CD4-positive, CD25-positive, alpha-beta regulatory T cell (primary cell): Measurements from ENCODE around the gene EFHC1. TPM values are rescaled to one million over a fixed set of nuclear protein-coding genes. Genes with fewer than 3 reads are reported as not detected.
A peak's percentile ranks its signal among the peaks of the same experiment; 100 is the strongest.

ENCODE experiments used
- ATAC-seq, 2 donors: fragments of 150-1000 bp; cut with Tn5 transposase; one replicate each; pipeline ENCODE4 v1.10.0; 2021; ENCODE audit warnings: low read depth in 2 of 2, moderate number of reproducible peaks in 2 of 2, moderate library complexity in 1 of 2
- DNase-seq, 3 donors: peaks; one replicate each; pipeline versions ENCODE4 v3.0.0 to v3.0.0-alpha.2; 2012 to 2022; ENCODE audit warnings: mixed read lengths in 1 of 3
- H3K27ac ChIP-seq: one replicate; pipeline ENCODE4 v1.7.0; 2013; ENCODE audit warnings: mild to moderate bottlenecking, low read length; ENCODE audit not compliant: insufficient read depth, poor library complexity, severe bottlenecking
- H3K27me3 ChIP-seq: one replicate; pipeline ENCODE4 v1.7.0; 2013; ENCODE audit warnings: low read length; ENCODE audit not compliant: control insufficient read depth, insufficient read depth
- H3K36me3 ChIP-seq: one replicate; pipeline ENCODE4 v1.7.0; 2013; ENCODE audit warnings: mild to moderate bottlenecking, low read length, moderate library complexity; ENCODE audit not compliant: control insufficient read depth, insufficient read depth
- H3K4me1 ChIP-seq: 2 replicates; pipeline ENCODE4 v1.7.0; 2013; ENCODE audit warnings: mild to moderate bottlenecking, low read length; ENCODE audit not compliant: insufficient read depth, control insufficient read depth, poor library complexity, severe bottlenecking
- H3K4me3 ChIP-seq: one replicate; pipeline ENCODE4 v1.7.0; 2013; ENCODE audit warnings: low read depth, mild to moderate bottlenecking, low read length, moderate library complexity
- H3K9me3 ChIP-seq, 2 experiments: 1 replicate in 1 of 2; 2 replicates in 1 of 2; pipeline ENCODE4 v1.7.0; 2013; ENCODE audit warnings: low read length in 2 of 2, mild to moderate bottlenecking in 1 of 2, moderate library complexity in 1 of 2; ENCODE audit not compliant: control insufficient read depth in 2 of 2
- H3K27ac Mint-ChIP-seq, 3 donors: one replicate each; pipeline ENCODE4 v1.8.0; 2020 to 2022; ENCODE audit warnings: mild to moderate bottlenecking in 3 of 3, mixed read lengths in 3 of 3, moderate library complexity in 2 of 3
- H3K27me3 Mint-ChIP-seq: one replicate; pipeline ENCODE4 v1.8.0; 2022; ENCODE audit warnings: mild to moderate bottlenecking, mixed read lengths
- H3K36me3 Mint-ChIP-seq: one replicate; pipeline ENCODE4 v1.8.0; 2020; ENCODE audit warnings: mixed read lengths
- H3K4me1 Mint-ChIP-seq, 4 donors: one replicate each; pipeline ENCODE4 v1.8.0; 2020 to 2022; ENCODE audit warnings: mixed read lengths in 4 of 4, mild to moderate bottlenecking in 1 of 4
- H3K4me3 Mint-ChIP-seq, 4 donors: one replicate each; pipeline ENCODE4 v1.8.0; 2020 to 2022; ENCODE audit warnings: mild to moderate bottlenecking in 4 of 4, mixed read lengths in 4 of 4, moderate library complexity in 3 of 4
- H3K9me3 Mint-ChIP-seq, 7 donors: one replicate each; pipeline ENCODE4 v1.8.0; 2020 to 2022; ENCODE audit warnings: mixed read lengths in 7 of 7, mild to moderate bottlenecking in 3 of 7, moderate library complexity in 2 of 7
- polyA plus RNA-seq, 4 donors: library from polyadenylated mRNA; unstranded; fragments of 300-500 nt; fragmentation: Illumina TruSeq; gene quantifications; one replicate each; pipeline ENCODE4 v1.2.3, GENCODE V29; 2021
- total RNA-seq: library from RNA; stranded (reverse); gene quantifications from one replicate; pipeline ENCODE4 v1.2.3, GENCODE V29; 2022

Gene EFHC1
- 4.4 TPM for total RNA-seq
- polyA plus RNA-seq: 1 to 10 TPM in 2 of 4 donors, under 1 TPM in 1, not detected in 1; 0.32 to 2.1 (median 2.1) TPM

GRCh38 chr6:52419809-52420667, at the start of gene EFHC1:
TSS of gene EFHC1 (plus strand) at chr6:52420342. CDS start at chr6:52420411, 69 bp downstream.
- peak within 1 kb of the TSS; percentile 91 for H3K4me3 ChIP-seq
- H3K4me1 ChIP-seq: peaks cover 7% of the 10 kb centered on the region
- no peaks in the 10 kb centered on the region for H3K36me3 ChIP-seq
- no peaks in the 10 kb centered on the region for H3K9me3 ChIP-seq
- peak within 1 kb of the TSS; percentile 66 for H3K27ac ChIP-seq
- peaks cover 4% of the 10 kb centered on the region for H3K27me3 ChIP-seq
- peaks cover 19% of the 10 kb centered on the region for H3K27me3 Mint-ChIP-seq
- peak within 1 kb of the TSS in 1 of 3 donors; percentile 69 for H3K27ac Mint-ChIP-seq
- H3K4me3 Mint-ChIP-seq: no peak within 1 kb of the TSS
- no peaks in the 10 kb centered on the region for H3K36me3 Mint-ChIP-seq
- DNase-seq: peak; percentile 97
- H3K4me1 Mint-ChIP-seq: peaks cover under 1 to 17% (median 9%) of the 10 kb centered on the region in 4 donors
- H3K9me3 Mint-ChIP-seq: no peaks in the 10 kb centered on the region
- peak; percentile 90 to 94 for ATAC-seq

- no peak overlapping the region for H3K4me3 Mint-ChIP-seq
- H3K36me3 Mint-ChIP-seq: peaks cover 49% of the 10 kb centered on the region
- H3K27me3 Mint-ChIP-seq: no peaks in the 10 kb centered on the region
- DNase-seq: no peak
- peaks cover 17 to 78% (median 61%) of the 10 kb centered on the region in 4 donors for H3K4me1 Mint-ChIP-seq
- peak overlapping the region in 1 of 3 donors; percentile 16 for H3K27ac Mint-ChIP-seq
- ATAC-seq: no peak
- no peak overlapping the region for H3K27ac ChIP-seq
- H3K9me3 ChIP-seq: no peaks in the 10 kb centered on the region
- peaks cover 0 to 12% (median 7%) of the 10 kb centered on the region in 7 donors for H3K9me3 Mint-ChIP-seq
- peaks cover 24% of the 10 kb centered on the region for H3K36me3 ChIP-seq
- peaks cover 9% of the 10 kb centered on the region for H3K4me1 ChIP-seq
- H3K4me3 ChIP-seq: no peak overlapping the region
- H3K27me3 ChIP-seq: no peaks in the 10 kb centered on the region
Measured at GRCh38 chr6:52371656-52372191, 48.4 kb upstream of the EFHC1 start.

- no peak overlapping the region for H3K4me3 ChIP-seq
- Mint-ChIP-seq H3K9me3 (peaks cover 0 to 12% (median 7%) of the 10 kb centered on the region in 7 donors), H3K4me3 (no peak overlapping the region), H3K36me3 (peaks cover 41% of the 10 kb centered on the region), H3K27ac (peak overlapping the region in 1 of 3 donors; percentile 86), H3K27me3 (no peaks in the 10 kb centered on the region), H3K4me1 (peaks cover 29 to 77% (median 63%) of the 10 kb centered on the region in 4 donors)
- H3K9me3 ChIP-seq: no peaks in the 10 kb centered on the region
- no peaks in the 10 kb centered on the region for H3K27me3 ChIP-seq
- no peak overlapping the region for H3K27ac ChIP-seq
- DNase-seq (no peak), ATAC-seq (no peak)
- H3K36me3 ChIP-seq: peaks cover 11% of the 10 kb centered on the region
- peaks cover 24% of the 10 kb centered on the region for H3K4me1 ChIP-seq
Measured at GRCh38 chr6:52373151-52373690, 46.9 kb upstream of the EFHC1 start.

GRCh38 chr6:52374247-52374646, 45.9 kb upstream of the EFHC1 start:
- H3K36me3 Mint-ChIP-seq: peaks cover 36% of the 10 kb centered on the region

GRCh38 chr6:52375780-52376556, 44.2 kb upstream of the EFHC1 start:
- peaks cover 28% of the 10 kb centered on the region for H3K36me3 Mint-ChIP-seq
- peak; percentile 81 to 85 for ATAC-seq
- H3K27me3 ChIP-seq: no peaks in the 10 kb centered on the region
- peaks cover 29 to 71% (median 56%) of the 10 kb centered on the region in 4 donors for H3K4me1 Mint-ChIP-seq
- peaks cover 3% of the 10 kb centered on the region for H3K36me3 ChIP-seq
- no peaks in the 10 kb centered on the region for H3K27me3 Mint-ChIP-seq
- H3K4me3 ChIP-seq: no peak overlapping the region
- no peak for DNase-seq
- H3K4me1 ChIP-seq: peaks cover 34% of the 10 kb centered on the region
- H3K4me3 Mint-ChIP-seq: peak overlapping the region in 1 of 4 donors; percentile 29
- peak overlapping the region; percentile 16 for H3K27ac ChIP-seq
- peaks cover 0 to 12% (median 7%) of the 10 kb centered on the region in 7 donors for H3K9me3 Mint-ChIP-seq
- H3K9me3 ChIP-seq: no peaks in the 10 kb centered on the region
- peak overlapping the region; percentile 37 to 86 (median 52) for H3K27ac Mint-ChIP-seq

More at GRCh38 chr6:52374247-52374646, 45.9 kb upstream of the EFHC1 start:
- Histone ChIP-seq H3K4me3 (no peak overlapping the region), H3K9me3 (no peaks in the 10 kb centered on the region), H3K27me3 (no peaks in the 10 kb centered on the region), H3K36me3 (peaks cover 5% of the 10 kb centered on the region), H3K27ac (no peak overlapping the region), H3K4me1 (peaks cover 25% of the 10 kb centered on the region)
- Mint-ChIP-seq H3K27me3 (no peaks in the 10 kb centered on the region), H3K27ac (peak overlapping the region; percentile 83 to 95 (median 86)), H3K4me3 (peak overlapping the region in 1 of 4 donors; percentile 54), H3K4me1 (peaks cover 27 to 73% (median 62%) of the 10 kb centered on the region in 4 donors), H3K9me3 (peaks cover 0 to 12% (median 7%) of the 10 kb centered on the region in 7 donors)
- DNase-seq (no peak), ATAC-seq (no peak)

GRCh38 chr6:52376763-52377162, 43.4 kb upstream of the EFHC1 start:
- Mint-ChIP-seq H3K4me1 (peaks cover 37 to 74% (median 59%) of the 10 kb centered on the region in 4 donors), H3K36me3 (peaks cover 26% of the 10 kb centered on the region), H3K27me3 (no peaks in the 10 kb centered on the region), H3K27ac (peak overlapping the region in 2 of 3 donors; percentile 9 to 50), H3K4me3 (peak overlapping the region in 2 of 4 donors; percentile 19 to 30), H3K9me3 (peaks cover 0 to 12% (median 7%) of the 10 kb centered on the region in 7 donors)
- Histone ChIP-seq H3K4me3 (peak overlapping the region; percentile 9), H3K9me3 (no peaks in the 10 kb centered on the region), H3K4me1 (peaks cover 42% of the 10 kb centered on the region), H3K36me3 (peaks cover 3% of the 10 kb centered on the region), H3K27ac (no peak overlapping the region), H3K27me3 (no peaks in the 10 kb centered on the region)
- DNase-seq (no peak), ATAC-seq (no peak)
